HEK293 (cell line): Measurements from ENCODE around the gene IQCE.

Experiments
- CTCF ChIA-PET: fragments of 350-600 bp; formaldehyde crosslinking; extraction: SDS; loops from one replicate; lab custom pipeline; 2021; ENCODE audit warnings: antibody characterized with exemption; lab: Yijun Ruan, JAX
- POLR2A ChIA-PET: fragments of 300-600 bp; formaldehyde crosslinking; extraction: SDS; loops from one replicate; lab custom pipeline; 2020; ENCODE audit warnings: antibody characterized with exemption, inconsistent platforms; lab: Yijun Ruan, JAX
- H3K27ac ChIP-seq: fragments of 200-500 bp; sonication (Bioruptor generic); 2 replicates; pipeline ENCODE4 v1.5.1; 2014; ENCODE audit warnings: low read depth, low read length, control low read depth, inconsistent platforms; ENCODE audit errors: extremely low read depth
- H3K36me3 ChIP-seq, 2 experiments: fragments of 200-500 bp in 1 of 2; sonication (Bioruptor generic) in 1 of 2; 1 replicate in 1 of 2; 2 replicates in 1 of 2; pipeline ENCODE4 v1.5.1; 2014 to 2017; ENCODE audit warnings: inconsistent platforms in 2 of 2, low read length in 2 of 2; ENCODE audit not compliant: control insufficient read depth in 2 of 2, insufficient read depth in 1 of 2
- H3K4me1 ChIP-seq: fragments of 200-500 bp; sonication (Bioruptor generic); 2 replicates; pipeline ENCODE4 v1.5.1; 2014; ENCODE audit warnings: mild to moderate bottlenecking, low read length, inconsistent platforms; ENCODE audit not compliant: control insufficient read depth, insufficient read depth
- H3K4me3 ChIP-seq: 2 replicates; pipeline ENCODE4 v1.5.1; 2011; ENCODE audit warnings: low read depth, mild to moderate bottlenecking, control low read depth, low read length, moderate library complexity
- H3K9me3 ChIP-seq: fragments of 200-500 bp; sonication (Bioruptor generic); 2 replicates; pipeline ENCODE4 v1.5.1; 2014; ENCODE audit warnings: low read depth, low read length, inconsistent platforms; ENCODE audit not compliant: control insufficient read depth, insufficient read depth
- GLIS1 ChIP-seq: fragments of 450-650 bp; formaldehyde crosslinking; IDR thresholded peaks from 2 replicates; pipeline ENCODE4 v1.5.1; 2016; ENCODE audit warnings: missing biosample characterization, missing genetic modification characterization
- KLF1 ChIP-seq: fragments of 450-650 bp; formaldehyde crosslinking; IDR thresholded peaks from 2 replicates; pipeline ENCODE4 v1.5.1; 2016; ENCODE audit warnings: missing biosample characterization, missing genetic modification characterization
- KLF8 ChIP-seq: fragments of 450-650 bp; formaldehyde crosslinking; IDR thresholded peaks from 2 replicates; pipeline ENCODE4 v1.5.1; 2016; ENCODE audit warnings: missing biosample characterization, missing genetic modification characterization
- KLF9 ChIP-seq: fragments of 450-650 bp; formaldehyde crosslinking; IDR thresholded peaks from 2 replicates; pipeline ENCODE4 v1.5.1; 2016; ENCODE audit warnings: missing biosample characterization, missing genetic modification characterization, low read depth
- PRDM6 ChIP-seq: fragments of 450-650 bp; formaldehyde crosslinking; IDR thresholded peaks from 2 replicates; pipeline ENCODE4 v1.5.1; 2017; ENCODE audit warnings: missing biosample characterization, missing genetic modification characterization
- SP2 ChIP-seq: fragments of 450-650 bp; formaldehyde crosslinking; IDR thresholded peaks from 2 replicates; pipeline ENCODE4 v1.5.1; 2016; ENCODE audit warnings: missing biosample characterization, missing genetic modification characterization
- SP7 ChIP-seq: fragments of 450-650 bp; formaldehyde crosslinking; IDR thresholded peaks from 2 replicates; pipeline ENCODE4 v1.5.1; 2016; ENCODE audit warnings: missing biosample characterization, missing genetic modification characterization
- ZBTB20 ChIP-seq: fragments of 450-650 bp; formaldehyde crosslinking; IDR thresholded peaks from 2 replicates; pipeline ENCODE4 v1.5.1; 2016; ENCODE audit warnings: missing biosample characterization, missing genetic modification characterization
- ZBTB6 ChIP-seq: fragments of 450-650 bp; formaldehyde crosslinking; IDR thresholded peaks from 2 replicates; pipeline ENCODE4 v1.5.1; 2017; ENCODE audit warnings: missing biosample characterization, missing genetic modification characterization
- ZNF133 ChIP-seq: fragments of 450-650 bp; formaldehyde crosslinking; IDR thresholded peaks from 2 replicates; pipeline ENCODE4 v1.5.1; 2016; ENCODE audit warnings: missing biosample characterization, missing genetic modification characterization
- ZNF174 ChIP-seq: fragments of 450-650 bp; formaldehyde crosslinking; IDR thresholded peaks from 2 replicates; pipeline ENCODE4 v1.5.0; 2017; ENCODE audit warnings: missing biosample characterization, mild to moderate bottlenecking, missing genetic modification characterization
- ZNF175 ChIP-seq: fragments of 450-650 bp; formaldehyde crosslinking; IDR thresholded peaks from 2 replicates; pipeline ENCODE4 v1.5.1; 2016; ENCODE audit warnings: missing biosample characterization, missing genetic modification characterization
- ZNF211 ChIP-seq: fragments of 450-650 bp; formaldehyde crosslinking; IDR thresholded peaks from 2 replicates; pipeline ENCODE4 v1.5.1; 2016; ENCODE audit warnings: low read depth, missing biosample characterization, missing genetic modification characterization
- ZNF23 ChIP-seq: fragments of 450-650 bp; formaldehyde crosslinking; IDR thresholded peaks from 2 replicates; pipeline ENCODE4 v1.5.1; 2016; ENCODE audit warnings: missing biosample characterization, missing genetic modification characterization, borderline replicate concordance
- ZNF394 ChIP-seq: fragments of 450-650 bp; formaldehyde crosslinking; IDR thresholded peaks from 2 replicates; pipeline ENCODE4 v1.5.1; 2016; ENCODE audit warnings: missing biosample characterization, missing genetic modification characterization, mild to moderate bottlenecking, moderate library complexity, borderline replicate concordance
- ZNF449 ChIP-seq: fragments of 450-650 bp; formaldehyde crosslinking; IDR thresholded peaks from 2 replicates; pipeline ENCODE4 v1.5.1; 2017; ENCODE audit warnings: missing biosample characterization, mild to moderate bottlenecking, missing genetic modification characterization, moderate library complexity
- ZNF560 ChIP-seq: fragments of 450-650 bp; formaldehyde crosslinking; IDR thresholded peaks from 2 replicates; pipeline ENCODE4 v1.5.1; 2017; ENCODE audit warnings: missing biosample characterization, missing genetic modification characterization, borderline replicate concordance
- ZNF600 ChIP-seq: fragments of 450-650 bp; formaldehyde crosslinking; IDR thresholded peaks from 2 replicates; pipeline ENCODE4 v1.5.1; 2016; ENCODE audit warnings: missing biosample characterization, missing genetic modification characterization
- ZNF701 ChIP-seq: fragments of 450-650 bp; formaldehyde crosslinking; IDR thresholded peaks from 2 replicates; pipeline ENCODE4 v1.5.1; 2016; ENCODE audit warnings: missing biosample characterization, missing genetic modification characterization

IQCE gene

DNA sequence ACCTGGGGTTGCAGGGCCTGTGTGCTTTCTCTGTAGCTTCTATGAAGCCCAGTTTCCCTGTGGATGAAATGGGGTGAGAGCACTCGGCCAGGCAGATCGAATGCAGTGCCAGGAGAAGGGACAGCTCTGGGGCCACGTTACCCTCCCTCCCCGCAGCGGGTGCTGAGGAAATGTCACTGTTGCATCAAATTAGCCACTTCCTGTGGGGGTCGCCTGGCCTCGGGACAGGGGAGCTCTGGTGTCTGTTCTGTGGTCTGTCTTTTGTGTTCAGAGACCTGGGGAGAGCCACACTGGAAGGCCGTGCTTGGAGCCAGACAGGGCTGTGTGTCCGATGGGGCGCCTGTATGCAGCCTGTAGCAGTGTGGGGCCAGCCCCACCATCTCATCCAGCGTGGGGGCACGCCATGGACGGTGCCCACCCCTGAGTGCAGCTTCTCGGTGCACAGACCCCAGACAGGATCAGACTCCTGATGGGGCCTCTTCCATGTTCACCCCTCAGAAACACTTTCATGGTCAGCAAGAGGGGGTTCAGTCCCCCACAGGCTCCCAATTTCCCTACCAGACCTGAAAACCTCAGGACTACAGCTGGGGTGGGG lies 86.6 kb downstream of the IQCE start:
- no peak overlapping the region for H3K4me3 ChIP-seq
- peaks cover 0 to 23% of the 10 kb centered on the region in 2 experiments; a peak in 1 of 3 replicates for H3K36me3 ChIP-seq
- TF ChIP-seq ZNF211 (tag by site-specific recombination) (no peak), ZBTB6 (tag by site-specific recombination) (no peak), SP7 (tag by site-specific recombination) (no peak)
- no peaks in the 10 kb centered on the region for H3K9me3 ChIP-seq
- ChIA-PET CTCF (interaction anchor here (0.6 to 0.7 kb wide), 4 partner anchors 86 to 1045 kb away, joined by 3 to 4 read pairs (median 3); no protein-coding TSS in a partner anchor), POLR2A (no interaction called here)
- H3K27ac ChIP-seq = no peak overlapping the region
- no peaks in the 10 kb centered on the region for H3K4me1 ChIP-seq

DNA sequence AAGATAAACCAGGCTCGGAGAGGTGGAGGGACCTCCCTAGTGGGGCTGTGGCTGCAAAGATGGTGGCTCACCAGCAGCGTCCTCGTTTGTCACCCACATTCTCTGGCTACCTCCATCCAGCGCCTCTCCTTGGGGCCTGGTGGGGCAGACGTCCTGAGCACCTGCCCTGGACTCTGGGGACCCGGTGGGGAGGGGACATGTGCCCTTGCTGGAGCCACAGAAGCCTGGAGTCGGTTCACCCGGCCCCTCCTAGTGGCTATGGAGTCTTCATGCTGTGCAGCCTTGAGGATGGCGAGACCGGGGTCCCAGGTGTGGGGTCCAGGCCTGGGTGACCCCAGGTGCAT lies 87.5 kb downstream of the IQCE start:
- H3K9me3 ChIP-seq = no peaks in the 10 kb centered on the region
- no peak for TF ChIP-seq ZNF133
- TF ChIP-seq ZNF560 (tag by site-specific recombination) = no peak
- TF ChIP-seq ZNF449 = no peak
- no peak for TF ChIP-seq ZBTB20 (tag by site-specific recombination)
- no peak for TF ChIP-seq ZNF394 (tag by site-specific recombination)
- TF ChIP-seq ZNF175 (tag by site-specific recombination) = no peak
- no peak overlapping the region for H3K4me3 ChIP-seq
- no peak overlapping the region for H3K27ac ChIP-seq
- POLR2A ChIA-PET = interaction anchor here (0.7 kb wide), 1 partner anchor 53 kb away, joined by 3 read pairs; no protein-coding TSS in a partner anchor
- CTCF ChIA-PET = no interaction called here
- H3K36me3 ChIP-seq = peaks cover 0 to 23% of the 10 kb centered on the region in 2 experiments; a peak in 1 of 3 replicates
- H3K4me1 ChIP-seq = no peaks in the 10 kb centered on the region

- H3K36me3 ChIP-seq = peaks cover 0 to 27% of the 10 kb centered on the region in 2 experiments; a peak in 1 of 3 replicates
- H3K4me3 ChIP-seq = no peak overlapping the region
- CTCF ChIA-PET = no interaction called here
- no peaks in the 10 kb centered on the region for H3K9me3 ChIP-seq
- no peaks in the 10 kb centered on the region for H3K4me1 ChIP-seq
- POLR2A ChIA-PET = no interaction called here
- H3K27ac ChIP-seq = no peak overlapping the region
- TF ChIP-seq ZNF211 (tag by site-specific recombination) = no peak
- TF ChIP-seq ZNF701 (tag by site-specific recombination) = no peak
- TF ChIP-seq SP2 (tag by site-specific recombination) = no peak
- TF ChIP-seq ZNF600 = no peak
- TF ChIP-seq PRDM6 (tag by site-specific recombination) = no peak
- no peak for TF ChIP-seq ZNF23 (tag by site-specific recombination)
- TF ChIP-seq KLF8 = peak; percentile 87
- peak; percentile 62 for TF ChIP-seq KLF1 (tag by site-specific recombination)
- peak; percentile 61; the same call in 1 of the 2 replicates for TF ChIP-seq KLF9 (tag by site-specific recombination)
- TF ChIP-seq ZNF174 (tag by site-specific recombination) = no peak
- TF ChIP-seq GLIS1 (tag by site-specific recombination) = no peak
Measured at GRCh38 chr7:2646680-2647571, 88.1 kb downstream of the IQCE start.
